Heart left ventricle (tissue), 13 donors: ENCODE results near the gene DNAJB14.

Source experiments
- POLR2A ChIP-seq, 2 donors: fragments of 450-650 bp; IDR thresholded peaks; one replicate each; pipeline ENCODE4 v1.6.1; 2017; ENCODE audit warnings: antibody characterized with exemption in 2 of 2, mild to moderate bottlenecking in 2 of 2, moderate library complexity in 2 of 2
- TF ChIP-seq, protein P1 (sequence below), 12 donors: fragments of 200-600 bp; sonication (generic) in 4 of 12; IDR thresholded peaks; one replicate each; pipeline versions ENCODE4 v1.5.0 to v1.8.0; 2018 to 2022; ENCODE audit warnings: antibody characterized with exemption in 12 of 12, mild to moderate bottlenecking in 5 of 12
- donor health status: ischemic (EF 13 %, LVEDD 7.1; RV severe dilation, severe dysfunction).
- donor health status: DM: no; HTN: yes; CAD: no.
- donor health status: DM: no; HTN: no; CAD: no.
- donor health status: ischemic (EF 25% LVEDD 6.9; RV normal size, moderate dysfunction).
- donor health status: ischemic (EF 25% LVEDD 5.7; RV mildly dilated, moderate dysfunction).
- donor health status: ischemic (EF 35%, LVEDD 5.7; RV mildly dilated, moderate dysfunction).
- donor health status: nonischemic (EF 11% LVEDD 7.7; RV severe dilation, severe dysfunction).
- donor health status: DM: yes; HTN: yes; CAD: no.
- donor health status: PGD.
- donor health status: ischemic (EF 29% LVEDD 5.4; RV normal size, mild dysfunction).
- donor health status: nonischemic (EF 23%, LVEDD 6.1; RV moderate dilation, normal function).

DNA sequence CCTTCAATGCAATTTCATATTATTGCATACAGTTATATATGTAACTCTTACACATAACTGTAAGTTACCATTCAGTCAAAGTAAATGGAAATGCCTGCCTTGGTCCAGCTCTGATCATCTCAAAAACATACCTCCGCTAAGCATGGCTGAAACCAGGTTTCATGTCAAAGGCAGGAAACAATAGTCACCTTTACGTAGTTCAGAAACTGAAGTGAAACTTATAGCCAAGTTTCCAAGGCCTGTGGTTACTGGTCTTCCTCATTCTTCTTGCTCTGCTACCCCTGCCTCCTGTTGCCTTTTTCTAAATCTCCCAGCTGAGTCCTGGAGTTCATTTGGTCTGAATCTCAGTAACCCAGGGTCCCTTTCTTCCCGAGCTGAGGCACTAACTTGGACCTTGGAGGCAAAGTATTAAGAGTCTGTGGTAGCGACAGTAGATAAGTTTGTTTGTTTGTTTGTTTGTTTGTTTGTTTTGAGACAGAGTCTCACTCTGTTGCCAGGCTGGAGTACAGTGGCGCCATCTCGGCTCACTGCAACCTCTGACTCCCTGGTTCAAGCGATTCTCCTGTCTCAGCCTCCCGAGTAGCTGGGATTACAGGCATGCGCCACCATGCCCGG is 98.9 kb downstream of the DNAJB14 start:
- TF ChIP-seq, protein P1, sequence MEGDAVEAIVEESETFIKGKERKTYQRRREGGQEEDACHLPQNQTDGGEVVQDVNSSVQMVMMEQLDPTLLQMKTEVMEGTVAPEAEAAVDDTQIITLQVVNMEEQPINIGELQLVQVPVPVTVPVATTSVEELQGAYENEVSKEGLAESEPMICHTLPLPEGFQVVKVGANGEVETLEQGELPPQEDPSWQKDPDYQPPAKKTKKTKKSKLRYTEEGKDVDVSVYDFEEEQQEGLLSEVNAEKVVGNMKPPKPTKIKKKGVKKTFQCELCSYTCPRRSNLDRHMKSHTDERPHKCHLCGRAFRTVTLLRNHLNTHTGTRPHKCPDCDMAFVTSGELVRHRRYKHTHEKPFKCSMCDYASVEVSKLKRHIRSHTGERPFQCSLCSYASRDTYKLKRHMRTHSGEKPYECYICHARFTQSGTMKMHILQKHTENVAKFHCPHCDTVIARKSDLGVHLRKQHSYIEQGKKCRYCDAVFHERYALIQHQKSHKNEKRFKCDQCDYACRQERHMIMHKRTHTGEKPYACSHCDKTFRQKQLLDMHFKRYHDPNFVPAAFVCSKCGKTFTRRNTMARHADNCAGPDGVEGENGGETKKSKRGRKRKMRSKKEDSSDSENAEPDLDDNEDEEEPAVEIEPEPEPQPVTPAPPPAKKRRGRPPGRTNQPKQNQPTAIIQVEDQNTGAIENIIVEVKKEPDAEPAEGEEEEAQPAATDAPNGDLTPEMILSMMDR (IDR thresholded peaks at IDR 0.05), result no peak
- TF ChIP-seq POLR2A (IDR thresholded peaks at IDR 0.05), result no peak
